GM18519 (cell line): ENCODE data around the gene OR2S2.
"Not testable (repeated sequence)": the region's sequence is repeated elsewhere in the genome, so short reads cannot be mapped to it uniquely, and the experiment has no call there.

Experiments
- ATAC-seq: cut with Tn5 transposase; IDR thresholded peaks from one replicate; pipeline ENCODE4 v1.9.1; 2021; ENCODE audit warnings: mild to moderate bottlenecking, moderate library complexity; ENCODE audit not compliant: unreplicated experiment, low FRiP score

Gene OR2S2

DNA sequence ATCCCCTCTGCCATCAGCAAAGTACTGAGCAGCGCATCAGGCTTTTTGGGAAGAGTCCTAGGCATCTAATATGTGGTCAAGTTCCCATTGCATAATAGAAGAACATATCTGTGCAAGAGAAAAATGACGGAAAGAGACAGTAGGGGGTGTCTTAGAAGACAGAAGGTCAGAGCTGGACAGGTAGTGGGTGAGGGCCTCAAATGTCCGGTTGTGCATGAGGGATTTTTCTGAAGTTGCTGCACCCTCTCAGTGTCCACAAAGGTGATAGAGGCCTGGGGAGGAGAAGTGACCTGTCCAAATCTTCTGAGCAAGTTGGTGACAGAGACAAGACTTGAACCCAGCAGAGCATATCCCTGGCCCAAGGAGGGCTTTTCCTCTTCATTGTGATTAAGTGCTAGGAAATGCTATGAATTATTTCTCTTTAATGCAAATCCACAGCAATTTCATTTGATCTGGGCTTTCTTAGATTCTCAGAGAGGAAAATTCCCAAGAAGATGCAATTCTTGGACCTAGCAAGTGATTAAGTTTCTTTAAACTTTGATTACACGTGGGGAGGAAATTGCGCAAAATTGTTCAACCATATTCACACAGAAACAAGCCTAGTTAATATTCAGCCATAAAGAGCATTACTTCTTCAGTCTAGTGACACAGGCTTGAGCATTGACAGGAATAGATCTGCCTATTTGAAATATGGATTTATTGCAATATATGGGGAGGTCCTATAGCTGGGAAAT, at the start of gene OR2S2:
TSS of gene OR2S2 (minus strand) at position 51 of the 734 bp plus-strand sequence. CDS start 56 bp downstream, outside the sequence.
- ATAC-seq: no peak

- ATAC-seq: peak; percentile 61
Measured at GRCh38 chr9:36007316-36007708, 49.4 kb upstream of the OR2S2 start.

DNA sequence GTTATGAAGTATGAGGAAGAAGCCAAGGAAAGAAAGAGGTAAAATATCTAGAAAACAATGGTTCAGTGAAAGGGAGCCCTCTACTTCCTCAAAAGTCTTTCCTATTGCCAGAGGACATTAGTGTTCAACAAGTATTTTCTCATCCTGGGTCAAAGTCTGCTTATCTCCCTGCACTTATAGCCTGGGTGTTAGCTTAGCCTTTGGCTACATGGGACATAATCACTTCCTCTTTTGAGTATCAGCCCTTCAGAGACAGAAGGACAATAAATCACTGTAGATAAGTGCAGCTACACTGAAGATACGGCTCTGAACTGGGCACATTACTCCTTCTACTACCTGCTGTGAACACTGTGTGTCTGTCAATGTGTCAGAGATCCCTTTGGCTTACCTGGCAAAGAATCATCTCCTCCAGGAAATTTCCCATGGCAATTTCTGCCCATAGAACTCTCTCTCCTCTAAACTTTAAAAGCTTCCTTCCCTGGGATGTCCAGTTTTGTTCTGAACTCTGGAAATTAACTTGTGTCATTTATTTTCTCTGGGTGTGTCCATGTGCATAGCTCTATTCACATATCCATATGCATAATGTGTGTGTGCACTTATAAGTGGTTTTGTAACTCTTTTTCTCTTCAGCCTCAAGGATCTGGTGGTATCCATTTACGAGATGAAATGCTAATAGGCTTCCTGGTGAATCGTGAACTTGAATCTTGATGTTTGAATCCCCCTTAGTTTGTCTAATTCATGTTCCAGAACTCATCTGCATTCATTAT, 48.8 kb upstream of the OR2S2 start:
- no peak for ATAC-seq

- ATAC-seq: no peak
Measured at GRCh38 chr9:36005891-36006290, 47.9 kb upstream of the OR2S2 start.

DNA sequence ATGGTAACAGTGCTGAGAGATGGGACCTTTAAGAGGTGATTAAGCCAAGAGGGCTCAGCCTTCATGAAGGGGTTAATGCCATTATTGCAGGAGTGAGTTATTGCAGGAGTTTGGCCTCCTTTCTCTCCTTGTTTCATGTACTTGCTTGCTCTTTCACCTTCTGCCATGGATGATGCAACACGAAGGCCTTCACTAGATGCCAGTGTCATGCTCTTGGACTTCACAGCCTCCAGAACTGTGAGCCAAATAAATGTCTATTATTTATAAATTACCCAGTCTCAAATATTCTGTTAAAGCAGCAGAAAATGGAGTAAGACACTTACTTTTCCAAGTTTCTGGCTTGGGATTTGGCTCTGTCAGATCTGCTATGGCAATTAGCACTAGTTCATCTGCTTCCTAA, 40.4 kb upstream of the OR2S2 start:
- no peak for ATAC-seq

DNA sequence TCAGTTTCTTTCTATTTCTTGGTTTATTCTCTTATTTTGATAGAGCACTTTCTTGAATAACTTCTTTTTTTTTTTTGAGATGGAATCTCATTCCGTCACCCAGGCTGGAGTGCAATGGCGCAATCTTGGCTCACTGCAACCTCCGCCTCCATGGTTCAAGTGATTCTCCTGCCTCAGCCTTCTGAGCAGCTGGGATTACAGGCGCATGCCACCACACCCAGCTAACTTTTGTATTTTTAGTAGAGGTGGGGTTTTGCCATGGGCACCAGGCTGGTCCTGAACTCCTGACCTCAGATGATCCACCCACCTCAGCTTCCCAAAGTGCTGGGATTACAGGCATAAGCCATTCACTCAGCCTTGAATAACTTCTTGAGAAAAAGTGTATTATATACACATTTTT, 39.1 kb upstream of the OR2S2 start:
- ATAC-seq: not testable (repeated sequence)

- no peak for ATAC-seq
Measured at GRCh38 chr9:35996358-35996970, 38.5 kb upstream of the OR2S2 start.

GRCh38 chr9:35994959-35995358, 37.0 kb upstream of the OR2S2 start:
- ATAC-seq: no peak

DNA sequence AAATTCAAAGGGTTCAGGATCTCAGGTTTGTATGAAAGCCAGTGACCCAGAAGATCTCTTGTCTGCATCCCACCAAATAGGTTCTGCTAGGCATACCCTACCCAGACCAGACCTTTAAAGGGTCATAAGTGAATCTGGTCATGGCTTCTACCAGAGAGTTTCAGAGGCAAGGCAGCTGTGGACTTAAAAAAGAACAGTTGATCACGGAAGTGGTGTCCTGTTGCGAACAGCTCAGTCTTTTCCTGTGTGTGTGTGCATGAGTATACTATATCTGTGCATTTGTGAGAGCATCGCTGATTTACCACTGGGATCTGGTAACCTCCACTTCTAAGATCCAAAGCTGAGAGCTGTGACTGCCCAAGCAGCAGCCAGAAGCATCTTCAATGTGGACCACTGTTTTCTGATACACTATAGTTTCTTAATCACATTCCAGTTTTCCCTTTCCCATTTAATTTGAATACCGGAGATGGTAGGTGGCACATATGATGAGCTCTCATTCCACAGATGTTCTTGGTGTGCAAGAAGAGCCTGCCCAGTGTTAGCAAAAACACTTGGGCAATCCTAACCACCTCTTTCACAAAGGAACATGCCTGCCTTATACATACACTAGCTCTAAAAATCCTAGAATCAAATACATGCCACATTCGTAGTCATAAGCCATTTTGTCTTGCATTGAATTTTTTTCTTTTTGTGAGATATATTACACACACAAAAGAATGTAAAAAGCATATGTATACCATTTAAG, 36.2 kb upstream of the OR2S2 start:
- no peak for ATAC-seq

GRCh38 chr9:35993136-35993535, 35.2 kb upstream of the OR2S2 start:
- ATAC-seq: not testable (repeated sequence)

DNA sequence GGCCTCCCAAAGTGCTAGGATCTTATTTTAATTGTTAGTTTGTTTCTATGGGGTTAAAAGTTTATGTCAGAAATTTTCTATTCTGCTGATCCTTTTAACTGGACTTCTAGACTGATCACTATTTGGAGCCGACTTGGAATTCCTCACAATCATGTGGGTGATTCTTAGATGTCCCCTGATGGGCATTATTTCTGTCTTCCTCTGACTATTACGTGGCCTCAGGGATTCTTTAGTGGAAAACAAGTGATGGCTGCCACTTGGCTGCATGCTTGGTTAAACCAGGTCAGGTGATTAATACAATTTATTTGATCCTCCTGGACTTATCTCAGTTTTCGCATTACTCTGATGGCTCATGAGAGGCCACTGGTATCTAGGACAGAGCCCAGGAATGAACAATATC, 32.2 kb upstream of the OR2S2 start:
- ATAC-seq: no peak

- ATAC-seq: no peak
Measured at GRCh38 chr9:35984021-35984420, 26.1 kb upstream of the OR2S2 start.

DNA sequence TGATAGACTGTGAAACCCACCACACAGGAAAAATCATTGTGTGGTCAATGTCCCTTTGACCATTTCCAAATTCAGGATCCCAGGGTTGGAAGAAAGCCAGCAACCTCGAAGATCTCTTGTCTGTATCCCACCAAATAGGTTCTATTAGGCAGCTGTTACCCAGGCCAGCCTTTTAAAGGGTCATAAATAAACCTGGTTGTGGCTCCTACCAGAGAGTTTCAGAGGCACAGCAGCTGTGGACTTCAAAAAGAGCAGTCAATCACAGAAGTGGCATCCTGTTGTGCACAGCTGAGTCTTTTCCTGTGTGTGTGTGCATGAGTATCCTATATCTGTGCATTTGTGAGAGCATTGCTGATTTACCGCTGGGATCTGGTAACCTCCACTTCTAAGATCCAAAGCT, 23.7 kb upstream of the OR2S2 start:
- ATAC-seq: no peak

- no peak for ATAC-seq
Measured at GRCh38 chr9:35980289-35981011, 22.5 kb upstream of the OR2S2 start.

DNA sequence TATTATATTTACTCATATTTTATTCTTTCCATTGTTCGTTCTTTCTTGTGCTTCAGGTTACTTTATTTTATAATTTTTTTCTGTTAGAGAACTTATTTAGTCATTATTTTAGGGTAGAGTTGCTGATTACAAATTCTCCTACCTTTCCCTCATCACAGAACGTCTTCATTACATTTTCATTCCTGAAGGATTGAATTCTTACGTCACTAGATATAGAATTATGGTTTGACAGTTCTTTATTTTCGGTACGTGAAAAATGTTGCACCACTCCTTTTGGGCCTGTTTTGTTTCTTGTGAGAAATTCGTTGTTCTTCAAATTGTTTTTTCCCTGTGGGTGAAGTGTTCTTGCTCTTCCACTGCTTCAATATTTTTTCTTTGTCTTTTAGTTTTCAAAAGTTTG, 20.8 kb upstream of the OR2S2 start:
- ATAC-seq: no peak

- ATAC-seq: no peak
Measured at GRCh38 chr9:35976726-35977125, 18.8 kb upstream of the OR2S2 start.

GRCh38 chr9:35974800-35975199, 16.8 kb upstream of the OR2S2 start:
- no peak for ATAC-seq

DNA sequence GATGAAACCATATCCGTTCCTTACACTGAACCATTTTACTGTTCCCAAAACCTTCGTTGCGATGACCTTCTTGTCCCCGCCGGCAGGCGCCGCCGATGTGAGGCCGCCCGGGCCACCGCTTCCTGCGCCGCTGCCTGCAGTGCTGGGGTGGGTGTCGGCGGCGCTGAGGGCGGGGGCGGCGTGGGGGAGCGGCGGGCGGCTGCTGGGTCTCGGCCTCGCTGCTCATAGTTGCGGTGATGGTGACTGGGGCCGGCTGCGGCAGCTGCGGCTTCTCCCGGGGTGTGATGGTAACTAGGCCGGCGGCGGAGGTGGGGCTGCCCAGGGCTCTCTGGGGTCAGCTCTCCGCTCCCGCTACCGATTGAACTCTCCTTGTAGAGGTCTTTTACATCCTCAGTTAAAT, 14.1 kb upstream of the OR2S2 start:
- ATAC-seq: no peak

DNA sequence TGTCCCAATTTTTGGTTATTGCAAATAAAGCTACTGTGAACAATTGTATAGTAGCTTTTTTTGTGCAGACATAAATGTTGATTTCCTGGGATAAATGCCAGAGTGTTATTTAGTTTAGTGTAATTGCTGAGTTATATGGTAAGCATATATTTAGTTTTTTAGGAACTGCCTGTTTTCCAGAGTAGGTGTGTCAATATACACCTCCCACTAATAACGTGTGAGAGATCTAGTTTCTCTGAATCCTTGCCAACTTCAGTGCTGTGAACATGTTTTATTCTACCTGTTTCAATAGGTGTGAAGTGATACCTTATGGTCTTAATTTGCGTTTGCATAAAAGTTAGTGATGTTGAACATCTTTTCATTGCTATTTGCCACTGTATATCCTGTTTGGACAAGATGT, 9.1 kb upstream of the OR2S2 start:
- ATAC-seq: no peak

GRCh38 chr9:35966433-35966832, 8.5 kb upstream of the OR2S2 start:
- ATAC-seq: no peak
